PC-9 (cell line): ENCODE data around the gene RPL10A. TPM values are rescaled to one million over a fixed set of nuclear protein-coding genes. Genes with fewer than 3 reads are reported as not detected.

Experiments used
- BruUV-seq: library from RNA; stranded (reverse); fragments of 400-500 nt; replicated peaks from 2 replicates; lab custom pipeline; 2021; lab: Mats Ljungman, UMichigan
- CTCF ChIA-PET: fragments of 300-600 bp; sonication (Branson Sonifier 250); formaldehyde crosslinking; loops from one replicate; lab custom pipeline; 2022; ENCODE audit warnings: antibody characterized with exemption; lab: Charles Lee
- POLR2A ChIA-PET: fragments of 300-600 bp; sonication (Branson Sonifier 250); formaldehyde crosslinking; loops from one replicate; lab custom pipeline; 2022; ENCODE audit warnings: antibody characterized with exemption; ENCODE audit not compliant: unreplicated experiment; lab: Charles Lee
- DNase-seq, 2 experiments: peaks; one replicate each; pipeline versions ENCODE4 v3.0.0 to v3.0.0-alpha.2; 2015 to 2022; ENCODE audit warnings: mixed read lengths in 1 of 2
- H2AFZ ChIP-seq: fragments of 200-600 bp; sonication (generic); 2 replicates; pipeline ENCODE4 v1.8.1; 2017; ENCODE audit warnings: antibody characterized with exemption
- H3F3A ChIP-seq: fragments of 200-600 bp; sonication (generic); 2 replicates; pipeline ENCODE4 v1.8.1; 2017; ENCODE audit warnings: antibody characterized with exemption, mild to moderate bottlenecking, low read depth; ENCODE audit not compliant: insufficient read depth
- H3K27ac ChIP-seq: fragments of 200-600 bp; sonication (generic); 2 replicates; pipeline ENCODE4 v1.6.1; 2016; ENCODE audit warnings: mixed run types
- H3K27me3 ChIP-seq: fragments of 200-600 bp; sonication (generic); 2 replicates; pipeline ENCODE4 v1.6.1; 2016; ENCODE audit warnings: low read depth, mixed run types; ENCODE audit not compliant: insufficient read depth
- H3K36me3 ChIP-seq: fragments of 200-600 bp; sonication (generic); 2 replicates; pipeline ENCODE4 v1.6.1; 2016; ENCODE audit warnings: low read depth, mixed run types
- H3K4me1 ChIP-seq: fragments of 200-600 bp; sonication (generic); replicated peaks from 2 replicates; pipeline ENCODE4 v1.6.1; 2016; ENCODE audit warnings: mixed run types; ENCODE audit not compliant: insufficient read depth
- H3K4me2 ChIP-seq: fragments of 200-600 bp; sonication (generic); 2 replicates; pipeline ENCODE4 v1.6.1; 2017; ENCODE audit warnings: mixed run types
- H3K4me3 ChIP-seq: fragments of 200-600 bp; sonication (generic); 2 replicates; pipeline ENCODE4 v1.6.1; 2016; ENCODE audit warnings: mixed run types
- H3K79me2 ChIP-seq: fragments of 200-600 bp; sonication (generic); 2 replicates; pipeline ENCODE4 v1.6.1; 2017; ENCODE audit warnings: low read depth, mixed run types
- H3K9me2 ChIP-seq: fragments of 200-600 bp; sonication (generic); 2 replicates; pipeline ENCODE4 v1.8.1; 2017; ENCODE audit warnings: mild to moderate bottlenecking; ENCODE audit not compliant: insufficient read depth
- H3K9me3 ChIP-seq: fragments of 200-600 bp; sonication (generic); 2 replicates; pipeline ENCODE4 v1.8.1; 2016; ENCODE audit warnings: low read depth; ENCODE audit not compliant: insufficient read depth
- H4K20me1 ChIP-seq: fragments of 200-600 bp; sonication (generic); 2 replicates; pipeline ENCODE4 v1.8.1; 2017; ENCODE audit not compliant: insufficient read depth
- CTCF ChIP-seq: fragments of 200-600 bp; sonication (generic); conservative IDR thresholded peaks from 2 replicates; pipeline ENCODE4 v1.6.1; 2017; ENCODE audit warnings: mixed run types, antibody characterized with exemption, mild to moderate bottlenecking, moderate library complexity
- EZH2 ChIP-seq: fragments of 200-600 bp; sonication (generic); IDR thresholded peaks from 2 replicates; pipeline ENCODE4 v1.8.0; 2017; ENCODE audit warnings: antibody characterized with exemption, low read depth
- intact Hi-C: fragments of 100-400 bp; cut with micrococcal nuclease; formaldehyde crosslinking; loops from one replicate; pipeline ENCODE4 v1.10.0; 2022; ENCODE audit not compliant: unreplicated experiment
- total RNA-seq: library from RNA; stranded (reverse); gene quantifications from 2 replicates; pipeline ENCODE4 v1.2.3, GENCODE V29; 2021

The RPL10A gene
- total RNA-seq, 1 experiment from 2014 or later = 1,335 TPM

GRCh38 chr6:35469751-35470662 is 1.8 kb downstream of the RPL10A start:
- H3K79me2 ChIP-seq = peaks cover 42% of the 10 kb centered on the region
- peaks cover 54% of the 10 kb centered on the region for H4K20me1 ChIP-seq
- peak overlapping the region; percentile 96 for H3K27ac ChIP-seq
- H3K27me3 ChIP-seq = no peaks in the 10 kb centered on the region
- TSS peak; percentile 7 for BruUV-seq
- peaks cover 61% of the 10 kb centered on the region for H3F3A ChIP-seq
- no peaks in the 10 kb centered on the region for H3K9me3 ChIP-seq
- intact Hi-C loops = loop anchor here (2.0 to 10.0 kb wide), 4 partner anchors 15 to 265 kb away; partner anchors contain the start of genes ARMC12 and TEAD3
- peaks cover 28% of the 10 kb centered on the region for H3K4me1 ChIP-seq
- ChIA-PET POLR2A (interaction anchor here (0.7 kb wide), 1 partner anchor 17 kb away, joined by 3 read pairs; no protein-coding TSS in a partner anchor), CTCF (interaction anchor here (1.0 kb wide), 1 partner anchor 18 kb away, joined by 4 read pairs; the partner anchor contains the start of gene FANCE)
- peaks cover 40% of the 10 kb centered on the region for H3K36me3 ChIP-seq
- TF ChIP-seq CTCF (no peak), EZH2 (no peak)
- DNase-seq = peak in 1 of 2 experiments; percentile 49
- H2AFZ ChIP-seq = no peak overlapping the region
- H3K4me3 ChIP-seq = peak overlapping the region; percentile 94
- no peaks in the 10 kb centered on the region for H3K9me2 ChIP-seq
- H3K4me2 ChIP-seq = peak overlapping the region; percentile 95

GRCh38 chr6:35470663-35471120 is 2.5 kb downstream of the RPL10A start:
- no peaks in the 10 kb centered on the region for H3K9me2 ChIP-seq
- ChIA-PET POLR2A (interaction anchor here (0.6 to 0.7 kb wide), 6 partner anchors 16 to 156 kb away, joined by 3 to 7 read pairs (median 4); no protein-coding TSS in a partner anchor), CTCF (interaction anchor here (0.6 kb wide), 1 partner anchor 129 kb away, joined by 4 read pairs; no protein-coding TSS in a partner anchor)
- no TSS peak for BruUV-seq
- H3K36me3 ChIP-seq = peaks cover 40% of the 10 kb centered on the region
- H3K4me3 ChIP-seq = peak overlapping the region; percentile 94
- H3K9me3 ChIP-seq = no peaks in the 10 kb centered on the region
- peak overlapping the region; percentile 95 for H3K4me2 ChIP-seq
- H3K79me2 ChIP-seq = peaks cover 42% of the 10 kb centered on the region
- H3F3A ChIP-seq = peaks cover 61% of the 10 kb centered on the region
- no peak overlapping the region for H2AFZ ChIP-seq
- H3K27ac ChIP-seq = peak overlapping the region; percentile 96
- DNase-seq = peak in 1 of 2 experiments; percentile 47
- H4K20me1 ChIP-seq = peaks cover 54% of the 10 kb centered on the region
- H3K4me1 ChIP-seq = peaks cover 28% of the 10 kb centered on the region
- TF ChIP-seq EZH2 (no peak), CTCF (no peak)
- H3K27me3 ChIP-seq = no peaks in the 10 kb centered on the region
- intact Hi-C loops = loop anchor here (2.0 kb wide), 1 partner anchor 26 kb away; the partner anchor contains the start of gene TEAD3

- H3K9me3 ChIP-seq = no peaks in the 10 kb centered on the region
- peak overlapping the region; percentile 4; the same call in 1 of the 2 replicates for H3K4me3 ChIP-seq
- H2AFZ ChIP-seq = no peak overlapping the region
- H3K4me2 ChIP-seq = peak overlapping the region; percentile 95; the same call in 1 of the 2 replicates
- H3K36me3 ChIP-seq = peaks cover 40% of the 10 kb centered on the region
- no peaks in the 10 kb centered on the region for H3K9me2 ChIP-seq
- peak overlapping the region; percentile 29 for H3K27ac ChIP-seq
- POLR2A ChIA-PET = interaction anchor here (0.5 to 0.6 kb wide), 4 partner anchors 14 to 260 kb away, joined by 3 to 5 read pairs (median 4); no protein-coding TSS in a partner anchor
- no TSS peak for BruUV-seq
- CTCF ChIA-PET = interaction anchor here (0.5 kb wide), 1 partner anchor 154 kb away, joined by 3 read pairs; no protein-coding TSS in a partner anchor
- intact Hi-C loops = loop anchor here (2.0 kb wide), 1 partner anchor 25 kb away; the partner anchor contains the start of gene TEAD3
- TF ChIP-seq EZH2 (no peak), CTCF (no peak)
- no peak for DNase-seq
- H3F3A ChIP-seq = peaks cover 66% of the 10 kb centered on the region
- no peaks in the 10 kb centered on the region for H3K27me3 ChIP-seq
- peaks cover 54% of the 10 kb centered on the region for H4K20me1 ChIP-seq
- peaks cover 42% of the 10 kb centered on the region for H3K79me2 ChIP-seq
- peaks cover 28% of the 10 kb centered on the region for H3K4me1 ChIP-seq
Observed at GRCh38 chr6:35471836-35472345, 3.7 kb downstream of the RPL10A start.
